Mesothelial cell of epicardium (in vitro differentiated cells): ENCODE data around the gene ADRA2C. TPM values are rescaled to one million over a fixed set of nuclear protein-coding genes. Genes with fewer than 3 reads are reported as not detected.

Source experiments
- DNase-seq, 2 experiments: peaks; one replicate each; pipeline ENCODE4 v3.0.0; 2021; ENCODE audit warnings: low spot score in 2 of 2; ENCODE audit not compliant: unreplicated experiment in 2 of 2
- H3K27ac Mint-ChIP-seq: 2 replicates; pipeline ENCODE4 v1.8.0; 2021; ENCODE audit warnings: mixed read lengths
- H3K27me3 Mint-ChIP-seq: 2 replicates; pipeline ENCODE4 v1.8.0; 2021; ENCODE audit warnings: low read depth, mixed read lengths
- H3K36me3 Mint-ChIP-seq: 2 replicates; pipeline ENCODE4 v1.8.0; 2021; ENCODE audit warnings: mixed read lengths
- H3K4me1 Mint-ChIP-seq: 2 replicates; pipeline ENCODE4 v1.8.0; 2021; ENCODE audit warnings: mixed read lengths
- H3K4me3 Mint-ChIP-seq: 2 replicates; pipeline ENCODE4 v1.8.0; 2021; ENCODE audit warnings: mild to moderate bottlenecking, moderate library complexity, mixed read lengths
- H3K9me3 Mint-ChIP-seq: 2 replicates; pipeline ENCODE4 v1.8.0; 2021; ENCODE audit warnings: mixed read lengths
- CTCF ChIP-seq: fragments of 200-600 bp; sonication (generic); IDR thresholded peaks from one replicate; pipeline ENCODE4 v1.5.0; 2021; ENCODE audit warnings: antibody characterized with exemption; ENCODE audit not compliant: unreplicated experiment
- total RNA-seq: library from RNA; stranded (reverse); gene quantifications from 3 replicates; pipeline ENCODE4 v1.2.1, GENCODE V29; 2021

ADRA2C gene
- total RNA-seq, 1 donor from 2014 or later = 2.1 TPM

GRCh38 chr4:3723232-3723642 lies 42.9 kb upstream of the ADRA2C start:
- peaks cover 8% of the 10 kb centered on the region for H3K9me3 Mint-ChIP-seq
- peaks cover 70% of the 10 kb centered on the region for H3K27me3 Mint-ChIP-seq
- H3K4me3 Mint-ChIP-seq = no peak overlapping the region
- H3K27ac Mint-ChIP-seq = no peak overlapping the region
- peaks cover 20% of the 10 kb centered on the region for H3K4me1 Mint-ChIP-seq
- peaks cover 5% of the 10 kb centered on the region for H3K36me3 Mint-ChIP-seq
- no peak for TF ChIP-seq CTCF
- DNase-seq = no peak

GRCh38 chr4:3724319-3725231 lies 41.6 kb upstream of the ADRA2C start:
- Mint-ChIP-seq H3K27ac (no peak overlapping the region), H3K4me3 (no peak overlapping the region), H3K36me3 (no peaks in the 10 kb centered on the region), H3K9me3 (no peaks in the 10 kb centered on the region), H3K27me3 (peaks cover 73% of the 10 kb centered on the region), H3K4me1 (peaks cover 20% of the 10 kb centered on the region)
- DNase-seq = no peak
- no peak for TF ChIP-seq CTCF

- no peak for DNase-seq
- Mint-ChIP-seq H3K36me3 (no peaks in the 10 kb centered on the region), H3K4me3 (no peak overlapping the region), H3K27me3 (peaks cover 68% of the 10 kb centered on the region), H3K4me1 (peaks cover 13% of the 10 kb centered on the region), H3K9me3 (no peaks in the 10 kb centered on the region), H3K27ac (no peak overlapping the region)
- no peak for TF ChIP-seq CTCF
Measured at GRCh38 chr4:3725936-3726870, 40.0 kb upstream of the ADRA2C start.

- H3K9me3 Mint-ChIP-seq = no peaks in the 10 kb centered on the region
- no peak overlapping the region for H3K27ac Mint-ChIP-seq
- TF ChIP-seq CTCF = no peak
Measured at GRCh38 chr4:3727847-3728469, 38.2 kb upstream of the ADRA2C start.

GRCh38 chr4:3729188-3729881 lies 36.9 kb upstream of the ADRA2C start:
- no peak for DNase-seq
- Mint-ChIP-seq H3K4me3 (no peak overlapping the region), H3K27ac (no peak overlapping the region), H3K27me3 (peaks cover 54% of the 10 kb centered on the region), H3K9me3 (no peaks in the 10 kb centered on the region), H3K4me1 (peaks cover 5% of the 10 kb centered on the region), H3K36me3 (no peaks in the 10 kb centered on the region)
- TF ChIP-seq CTCF = no peak

More at GRCh38 chr4:3727847-3728469, 38.2 kb upstream of the ADRA2C start:
- Mint-ChIP-seq H3K4me3 (no peak overlapping the region), H3K27me3 (peaks cover 65% of the 10 kb centered on the region), H3K36me3 (no peaks in the 10 kb centered on the region), H3K4me1 (peaks cover 7% of the 10 kb centered on the region)
- no peak for DNase-seq
